MCF 10A (cell line): ENCODE data around the gene TIAM2. TPM values are rescaled to one million over a fixed set of nuclear protein-coding genes. Genes with fewer than 3 reads are reported as not detected.

Experiments
- BruUV-seq: library from RNA; stranded (reverse); fragments of 400-500 nt; replicated peaks from 2 replicates; lab custom pipeline; 2021; lab: Mats Ljungman, UMichigan
- CTCF ChIA-PET: fragments of 300-600 bp; sonication (Branson Sonifier 250); formaldehyde crosslinking; extraction: SDS; loops from one replicate; lab custom pipeline; 2021; ENCODE audit warnings: antibody characterized with exemption, inconsistent platforms; lab: Yijun Ruan, JAX
- POLR2A ChIA-PET: fragments of 300-600, 350-650 bp; sonication (Branson Sonifier 250); formaldehyde crosslinking; extraction: SDS; loops from one replicate; lab custom pipeline; 2020; ENCODE audit warnings: antibody characterized with exemption, inconsistent platforms; lab: Yijun Ruan, JAX
- DNase-seq: peaks from one replicate; pipeline ENCODE4 v3.0.0-alpha.2; 2018; ENCODE audit not compliant: unreplicated experiment
- H3K27ac Mint-ChIP-seq: one replicate; pipeline ENCODE4 v1.8.0; 2022; ENCODE audit warnings: mild to moderate bottlenecking, low read depth, mixed read lengths; ENCODE audit not compliant: unreplicated experiment
- H3K27me3 Mint-ChIP-seq: one replicate; pipeline ENCODE4 v1.8.0; 2022; ENCODE audit warnings: mixed read lengths; ENCODE audit not compliant: insufficient read depth, unreplicated experiment
- H3K36me3 Mint-ChIP-seq: one replicate; pipeline ENCODE4 v1.8.0; 2022; ENCODE audit warnings: mild to moderate bottlenecking, moderate library complexity, mixed read lengths; ENCODE audit not compliant: insufficient read depth, unreplicated experiment
- H3K4me1 Mint-ChIP-seq: one replicate; pipeline ENCODE4 v1.8.0; 2022; ENCODE audit warnings: mixed read lengths; ENCODE audit not compliant: insufficient read depth, unreplicated experiment
- H3K4me3 Mint-ChIP-seq: one replicate; pipeline ENCODE4 v1.8.0; 2022; ENCODE audit warnings: mild to moderate bottlenecking, moderate library complexity, mixed read lengths; ENCODE audit not compliant: unreplicated experiment
- H3K9me3 Mint-ChIP-seq: one replicate; pipeline ENCODE4 v1.8.0; 2022; ENCODE audit warnings: mixed read lengths; ENCODE audit not compliant: unreplicated experiment
- intact Hi-C: fragments of 100-400 bp; cut with micrococcal nuclease; formaldehyde crosslinking; loops from 2 replicates; pipeline ENCODE4 v1.14.1; 2022
- total RNA-seq: library from RNA; stranded (reverse); gene quantifications from 2 replicates; pipeline ENCODE4 v1.2.3, GENCODE V29; 2022
- TF ChIP-seq, protein P1 (sequence below): fragments of 200-600 bp; IDR thresholded peaks from one replicate; pipeline ENCODE4 v1.8.0; 2022; ENCODE audit warnings: antibody characterized with exemption, mild to moderate bottlenecking; ENCODE audit not compliant: unreplicated experiment

The TIAM2 gene
- total RNA-seq, 1 experiment from 2014 or later: 3.1 TPM

DNA sequence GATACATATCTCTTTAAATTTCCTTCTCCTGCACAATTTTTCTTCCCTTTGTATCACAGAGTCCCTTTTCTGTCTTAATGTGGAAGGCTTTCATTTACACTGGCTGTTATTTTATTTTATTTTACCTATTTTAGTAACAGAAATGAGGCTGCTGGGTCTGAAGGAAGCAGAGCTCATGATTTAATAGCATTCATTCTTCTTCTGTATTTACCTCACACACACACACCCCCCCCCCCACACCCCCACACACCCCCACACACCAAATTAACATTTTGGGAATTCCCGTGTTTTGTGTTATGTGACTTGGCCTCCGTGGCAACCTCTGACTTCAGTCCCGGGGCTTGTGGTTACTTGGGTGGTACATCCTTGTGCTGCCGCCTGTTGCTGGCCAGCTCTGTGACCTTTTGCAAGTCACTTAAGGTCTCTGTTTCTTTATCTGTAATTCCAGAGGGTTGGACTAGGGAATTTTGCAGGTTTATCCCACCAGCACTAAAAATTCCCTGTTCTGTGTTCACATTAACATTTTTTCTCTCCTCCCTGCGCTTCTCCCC, 108.8 kb downstream of the TIAM2 start:
- intact Hi-C loops: no loop called here
- POLR2A ChIA-PET: no interaction called here

DNA sequence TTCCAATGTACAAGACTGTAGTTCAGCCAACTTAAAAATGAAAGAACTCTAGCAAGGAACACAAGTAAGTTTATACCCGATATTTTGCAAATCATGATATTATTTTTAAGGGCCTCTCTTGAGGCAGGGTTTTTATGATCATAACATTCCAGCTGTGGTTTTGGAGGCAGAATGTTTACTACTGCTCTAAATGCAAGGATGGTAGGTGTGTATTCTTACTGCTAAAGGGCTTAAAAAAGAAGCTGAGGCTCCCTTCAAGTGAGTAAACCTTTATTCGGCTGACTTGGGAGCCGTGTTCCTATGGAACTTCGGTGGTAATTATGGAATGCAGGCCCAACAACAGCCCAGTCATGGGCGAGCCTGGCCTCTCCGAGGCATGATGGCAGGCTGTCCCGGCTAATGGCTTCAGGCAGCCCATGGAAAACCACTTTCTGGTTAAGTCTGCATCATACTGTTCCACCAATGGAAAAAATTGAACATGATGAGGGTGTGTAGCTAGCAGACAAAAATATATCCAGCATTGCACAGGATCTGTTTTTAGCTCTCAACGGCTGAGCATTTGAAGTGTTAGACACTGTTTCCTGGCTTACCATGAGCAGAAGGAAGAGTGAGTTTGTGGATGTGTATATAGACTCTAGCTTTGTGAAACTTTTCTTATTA, 111.5 kb downstream of the TIAM2 start:
- Mint-ChIP-seq H3K27ac (no peak overlapping the region), H3K4me3 (no peak overlapping the region), H3K9me3 (no peaks in the 10 kb centered on the region), H3K36me3 (no peaks in the 10 kb centered on the region), H3K4me1 (no peaks in the 10 kb centered on the region), H3K27me3 (peaks cover 15% of the 10 kb centered on the region)
- CTCF ChIA-PET: interaction anchor here (0.6 kb wide), 1 partner anchor 12 kb away, joined by 3 read pairs; no protein-coding TSS in a partner anchor
- TF ChIP-seq, protein P1, sequence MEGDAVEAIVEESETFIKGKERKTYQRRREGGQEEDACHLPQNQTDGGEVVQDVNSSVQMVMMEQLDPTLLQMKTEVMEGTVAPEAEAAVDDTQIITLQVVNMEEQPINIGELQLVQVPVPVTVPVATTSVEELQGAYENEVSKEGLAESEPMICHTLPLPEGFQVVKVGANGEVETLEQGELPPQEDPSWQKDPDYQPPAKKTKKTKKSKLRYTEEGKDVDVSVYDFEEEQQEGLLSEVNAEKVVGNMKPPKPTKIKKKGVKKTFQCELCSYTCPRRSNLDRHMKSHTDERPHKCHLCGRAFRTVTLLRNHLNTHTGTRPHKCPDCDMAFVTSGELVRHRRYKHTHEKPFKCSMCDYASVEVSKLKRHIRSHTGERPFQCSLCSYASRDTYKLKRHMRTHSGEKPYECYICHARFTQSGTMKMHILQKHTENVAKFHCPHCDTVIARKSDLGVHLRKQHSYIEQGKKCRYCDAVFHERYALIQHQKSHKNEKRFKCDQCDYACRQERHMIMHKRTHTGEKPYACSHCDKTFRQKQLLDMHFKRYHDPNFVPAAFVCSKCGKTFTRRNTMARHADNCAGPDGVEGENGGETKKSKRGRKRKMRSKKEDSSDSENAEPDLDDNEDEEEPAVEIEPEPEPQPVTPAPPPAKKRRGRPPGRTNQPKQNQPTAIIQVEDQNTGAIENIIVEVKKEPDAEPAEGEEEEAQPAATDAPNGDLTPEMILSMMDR: no peak
- no peak for DNase-seq
- intact Hi-C loops: no loop called here
- BruUV-seq: no TSS peak
- POLR2A ChIA-PET: no interaction called here

More for the DNA sequence above, 108.8 kb downstream of the TIAM2 start:
- Mint-ChIP-seq H3K4me3 (no peak overlapping the region), H3K9me3 (no peaks in the 10 kb centered on the region), H3K4me1 (no peaks in the 10 kb centered on the region), H3K36me3 (no peaks in the 10 kb centered on the region), H3K27me3 (no peaks in the 10 kb centered on the region), H3K27ac (no peak overlapping the region)
- no TSS peak for BruUV-seq
- DNase-seq: no peak
- CTCF ChIA-PET: no interaction called here
- TF ChIP-seq, protein P1: no peak

- Mint-ChIP-seq H3K36me3 (no peaks in the 10 kb centered on the region), H3K4me1 (no peaks in the 10 kb centered on the region), H3K4me3 (no peak overlapping the region), H3K27me3 (peaks cover 25% of the 10 kb centered on the region), H3K9me3 (no peaks in the 10 kb centered on the region), H3K27ac (no peak overlapping the region)
- CTCF ChIA-PET: no interaction called here
- DNase-seq: no peak
- intact Hi-C loops: no loop called here
- TF ChIP-seq, protein P1: no peak
- BruUV-seq: no TSS peak
- POLR2A ChIA-PET: no interaction called here
Measured at GRCh38 chr6:155107432-155108069, 112.4 kb downstream of the TIAM2 start.

DNA sequence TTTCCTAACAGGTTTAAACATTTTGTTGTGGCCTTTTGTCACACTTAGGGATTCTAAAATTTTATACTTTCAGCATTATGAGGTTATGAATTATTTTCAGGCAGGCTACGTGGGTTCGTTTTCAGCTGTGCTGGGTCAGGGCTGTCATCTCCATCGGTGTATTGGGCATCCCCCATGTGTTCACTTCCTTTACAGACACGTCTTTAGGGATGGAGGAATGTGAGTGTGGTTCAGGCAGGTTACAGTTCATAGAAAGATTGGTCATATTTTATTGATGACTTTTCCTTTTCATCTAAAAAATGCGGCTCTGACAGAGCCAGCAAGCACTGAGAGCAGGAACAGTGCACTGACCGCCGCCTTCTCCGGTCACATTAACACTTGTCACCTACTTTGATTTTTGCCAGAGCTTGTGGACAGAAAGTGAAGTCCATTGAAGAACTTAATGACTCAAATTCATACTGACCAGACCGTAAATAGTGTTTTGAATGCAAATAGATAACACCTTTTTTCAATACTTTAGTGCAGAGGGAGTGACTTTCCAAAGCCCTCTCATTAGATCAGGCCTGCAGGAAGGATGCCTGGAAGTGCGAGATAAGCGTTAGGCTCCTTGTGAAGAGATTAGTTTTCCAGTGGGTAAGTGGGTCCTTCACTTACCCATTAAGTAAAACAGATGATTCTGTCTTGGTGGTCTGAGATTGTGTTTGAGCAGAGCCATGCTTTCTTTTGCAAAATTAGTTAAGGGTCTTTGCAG, 113.1 kb downstream of the TIAM2 start:
- Mint-ChIP-seq H3K4me3 (no peak overlapping the region), H3K27me3 (peaks cover 32% of the 10 kb centered on the region), H3K27ac (no peak overlapping the region), H3K36me3 (no peaks in the 10 kb centered on the region), H3K9me3 (no peaks in the 10 kb centered on the region), H3K4me1 (no peaks in the 10 kb centered on the region)
- ChIA-PET CTCF (interaction anchor here (0.6 kb wide), 1 partner anchor 163 kb away, joined by 3 read pairs; no protein-coding TSS in a partner anchor), POLR2A (interaction anchor here (0.6 kb wide), 1 partner anchor 37 kb away, joined by 3 read pairs; no protein-coding TSS in a partner anchor)
- intact Hi-C loops: no loop called here
- TF ChIP-seq, protein P1: no peak
- BruUV-seq: no TSS peak
- DNase-seq: no peak
